OCI-LY1 (cell line): ENCODE measurements around the gene PBXIP1.

Experiments
- H2AFZ ChIP-seq: fragments of 200-600 bp; sonication (generic), shearing (Covaris generic); 2 replicates; pipeline ENCODE4 v1.6.0; 2014; ENCODE audit warnings: antibody characterized with exemption, mild to moderate bottlenecking, low read length
- H3F3A ChIP-seq: fragments of 200-600 bp; sonication (generic), shearing (Covaris generic); 2 replicates; pipeline ENCODE4 v1.6.0; 2014; ENCODE audit warnings: mild to moderate bottlenecking, antibody characterized with exemption, low read length, moderate library complexity; ENCODE audit not compliant: insufficient read depth
- H3K27ac ChIP-seq: fragments of 200-600 bp; sonication (generic); 2 replicates; pipeline ENCODE4 v1.5.1; 2014; ENCODE audit warnings: low read length, mixed run types, mild to moderate bottlenecking, low read depth; ENCODE audit not compliant: poor library complexity, severe bottlenecking
- H3K27me3 ChIP-seq: fragments of 200-600 bp; sonication (generic); 2 replicates; pipeline ENCODE4 v1.6.0; 2014; ENCODE audit warnings: antibody characterized with exemption, mild to moderate bottlenecking, low read length, moderate library complexity; ENCODE audit not compliant: insufficient read depth
- H3K36me3 ChIP-seq: fragments of 200-600 bp; sonication (generic); 2 replicates; pipeline ENCODE4 v1.6.1; 2014; ENCODE audit warnings: mild to moderate bottlenecking, antibody characterized with exemption, low read length, moderate library complexity, mixed read lengths; ENCODE audit not compliant: insufficient read depth
- H3K4me1 ChIP-seq: fragments of 200-600 bp; sonication (generic); 2 replicates; pipeline ENCODE4 v1.5.1; 2014; ENCODE audit warnings: mild to moderate bottlenecking, low read length, moderate library complexity; ENCODE audit not compliant: insufficient read depth, severe bottlenecking
- H3K4me2 ChIP-seq: fragments of 200-600 bp; sonication (generic), shearing (Covaris generic); 2 replicates; pipeline ENCODE4 v1.6.1; 2014; ENCODE audit warnings: low read length
- H3K4me3 ChIP-seq: fragments of 200-600 bp; sonication (generic); 2 replicates; pipeline ENCODE4 v1.5.1; 2014; ENCODE audit warnings: low read length, low read depth, mild to moderate bottlenecking, mixed read lengths; ENCODE audit not compliant: poor library complexity, severe bottlenecking
- H3K79me2 ChIP-seq: fragments of 200-600 bp; shearing (Covaris generic); 2 replicates; pipeline ENCODE4 v1.6.1; 2016; ENCODE audit warnings: mixed run types, low read length, mixed read lengths; ENCODE audit not compliant: insufficient read depth
- H3K9ac ChIP-seq: fragments of 200-600 bp; sonication (generic), shearing (Covaris generic); 2 replicates; pipeline ENCODE4 v1.6.1; 2014; ENCODE audit warnings: mild to moderate bottlenecking, low read length, mixed read lengths
- H3K9me2 ChIP-seq: fragments of 200-600 bp; sonication (generic), shearing (Covaris generic); 2 replicates; pipeline ENCODE4 v1.6.1; 2014; ENCODE audit warnings: low read depth, mild to moderate bottlenecking, low read length, mixed read lengths
- H3K9me3 ChIP-seq: fragments of 200-600 bp; shearing (Covaris generic); 2 replicates; pipeline ENCODE4 v1.6.1; 2014; ENCODE audit warnings: low read length, mixed read lengths
- H4K20me1 ChIP-seq: fragments of 200-600 bp; sonication (generic), shearing (Covaris generic); 2 replicates; pipeline ENCODE4 v1.6.0; 2016; ENCODE audit warnings: mild to moderate bottlenecking, low read length; ENCODE audit not compliant: insufficient read depth
- EZH2 ChIP-seq: fragments of 200-600 bp; sonication (generic), shearing (Covaris generic); IDR thresholded peaks from 2 replicates; pipeline ENCODE4 v1.8.0; 2017; ENCODE audit warnings: borderline replicate concordance, mixed run types, mild to moderate bottlenecking, antibody characterized with exemption, low read length, moderate library complexity, mixed read lengths
- TF ChIP-seq, protein P1 (sequence below): fragments of 200-600 bp; sonication (generic), shearing (Covaris generic); IDR thresholded peaks from 2 replicates; pipeline ENCODE4 v1.5.1; 2017; ENCODE audit warnings: mild to moderate bottlenecking, antibody characterized with exemption, low read length, moderate library complexity, mixed read lengths

The PBXIP1 gene

DNA sequence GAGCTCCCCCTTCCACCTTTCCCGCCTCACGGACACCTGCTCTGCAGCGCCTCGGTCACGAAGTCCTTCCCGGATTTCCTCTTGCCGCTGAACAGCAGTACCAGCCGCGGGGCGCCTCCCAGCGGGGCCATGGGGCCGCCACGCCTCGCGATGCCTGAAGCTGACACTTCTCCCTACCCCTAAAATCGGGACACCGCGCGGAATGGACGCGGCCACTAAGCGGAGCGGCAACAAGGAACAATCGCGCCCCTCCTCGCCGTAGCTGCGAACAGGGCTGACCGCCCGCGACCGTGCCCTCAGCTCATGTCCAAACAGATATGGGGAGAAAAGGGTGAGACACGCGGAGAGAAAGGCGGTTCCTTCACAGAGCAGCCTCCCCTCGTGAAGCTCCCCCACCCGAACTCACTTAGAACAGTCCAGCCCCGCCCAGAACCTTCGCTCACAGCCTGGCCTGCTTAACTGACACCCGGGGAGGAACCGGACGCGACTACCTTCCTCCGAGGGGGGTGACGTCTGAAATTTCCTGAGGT lies 19.3 kb downstream of the PBXIP1 start, which contains the start of gene PMVK:
PMVK (minus strand) TSS at position 165 of the 530 bp plus-strand sequence; CDS start at position 131, 34 bp downstream.
- no peaks in the 10 kb centered on the region for H4K20me1 ChIP-seq
- peak within 1 kb of the TSS; percentile 93 for H3K27ac ChIP-seq
- H3K9me3 ChIP-seq = no peaks in the 10 kb centered on the region
- H3K4me3 ChIP-seq = peak within 1 kb of the TSS; percentile 72
- H3K9ac ChIP-seq = peak within 1 kb of the TSS; percentile 79
- H3K36me3 ChIP-seq = peaks cover 7% of the 10 kb centered on the region; the same call in 1 of the 2 replicates
- H3K27me3 ChIP-seq = no peaks in the 10 kb centered on the region
- no peak within 1 kb of the TSS for H2AFZ ChIP-seq
- no peaks in the 10 kb centered on the region; the same call in 1 of the 2 replicates for H3F3A ChIP-seq
- H3K4me2 ChIP-seq = peak within 1 kb of the TSS; percentile 89
- peaks cover 51% of the 10 kb centered on the region for H3K4me1 ChIP-seq
- no peak for TF ChIP-seq EZH2
- TF ChIP-seq, protein P1, sequence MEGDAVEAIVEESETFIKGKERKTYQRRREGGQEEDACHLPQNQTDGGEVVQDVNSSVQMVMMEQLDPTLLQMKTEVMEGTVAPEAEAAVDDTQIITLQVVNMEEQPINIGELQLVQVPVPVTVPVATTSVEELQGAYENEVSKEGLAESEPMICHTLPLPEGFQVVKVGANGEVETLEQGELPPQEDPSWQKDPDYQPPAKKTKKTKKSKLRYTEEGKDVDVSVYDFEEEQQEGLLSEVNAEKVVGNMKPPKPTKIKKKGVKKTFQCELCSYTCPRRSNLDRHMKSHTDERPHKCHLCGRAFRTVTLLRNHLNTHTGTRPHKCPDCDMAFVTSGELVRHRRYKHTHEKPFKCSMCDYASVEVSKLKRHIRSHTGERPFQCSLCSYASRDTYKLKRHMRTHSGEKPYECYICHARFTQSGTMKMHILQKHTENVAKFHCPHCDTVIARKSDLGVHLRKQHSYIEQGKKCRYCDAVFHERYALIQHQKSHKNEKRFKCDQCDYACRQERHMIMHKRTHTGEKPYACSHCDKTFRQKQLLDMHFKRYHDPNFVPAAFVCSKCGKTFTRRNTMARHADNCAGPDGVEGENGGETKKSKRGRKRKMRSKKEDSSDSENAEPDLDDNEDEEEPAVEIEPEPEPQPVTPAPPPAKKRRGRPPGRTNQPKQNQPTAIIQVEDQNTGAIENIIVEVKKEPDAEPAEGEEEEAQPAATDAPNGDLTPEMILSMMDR = peak; percentile 39; the same call in 1 of the 2 replicates
- no peaks in the 10 kb centered on the region; the same call in 1 of the 2 replicates for H3K79me2 ChIP-seq
- no peaks in the 10 kb centered on the region for H3K9me2 ChIP-seq

DNA sequence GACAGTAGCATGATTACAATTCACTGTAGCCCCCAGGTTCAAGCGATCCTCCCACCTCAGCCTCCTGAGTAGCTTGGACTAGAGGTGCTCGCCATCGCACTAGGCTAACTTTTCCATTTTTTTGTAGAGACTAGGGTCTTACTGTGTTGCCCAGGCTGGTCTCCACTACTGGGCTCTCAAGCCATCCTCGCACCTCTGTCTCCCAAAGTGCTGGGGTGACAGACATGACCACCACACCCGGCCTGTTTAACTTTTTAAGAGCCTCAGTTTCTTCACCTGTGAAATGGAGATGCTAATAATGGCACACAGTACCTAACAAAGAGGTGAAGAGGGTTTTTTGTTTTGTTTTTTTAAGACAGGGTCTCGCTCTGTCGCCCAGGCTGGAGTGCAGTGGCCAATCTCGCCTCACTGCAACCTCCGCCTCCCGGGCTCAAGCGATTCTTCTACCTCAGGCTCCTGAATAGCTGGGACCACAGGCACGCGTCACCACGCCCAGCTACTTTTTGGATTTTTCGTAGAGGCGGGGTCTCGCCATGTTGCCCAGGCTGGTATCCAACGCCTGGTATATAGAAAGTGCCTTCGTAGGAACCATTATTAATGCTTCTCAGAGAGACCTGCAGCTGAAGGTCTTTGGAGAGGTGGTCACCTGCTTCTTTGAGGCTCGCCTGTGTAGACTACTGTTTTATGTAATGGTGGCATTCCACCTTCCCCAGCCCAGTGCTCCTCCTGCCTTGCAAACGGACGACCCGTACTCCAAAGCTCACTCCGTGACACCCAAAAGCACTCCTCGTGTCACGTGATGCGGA lies 19.9 kb downstream of the PBXIP1 start:
- Histone ChIP-seq H2AFZ (no peak overlapping the region), H3K27me3 (no peaks in the 10 kb centered on the region), H3K36me3 (peaks cover 9% of the 10 kb centered on the region; the same call in 1 of the 2 replicates), H3K9ac (peak overlapping the region; percentile 79), H3K9me2 (no peaks in the 10 kb centered on the region), H4K20me1 (no peaks in the 10 kb centered on the region), H3K4me2 (peak overlapping the region; percentile 89), H3K79me2 (no peaks in the 10 kb centered on the region; the same call in 1 of the 2 replicates), H3F3A (no peaks in the 10 kb centered on the region; the same call in 1 of the 2 replicates), H3K4me1 (peaks cover 44% of the 10 kb centered on the region), H3K4me3 (peak overlapping the region; percentile 72), H3K9me3 (no peaks in the 10 kb centered on the region), H3K27ac (peak overlapping the region; percentile 93)
- TF ChIP-seq, protein P1 = no peak
- TF ChIP-seq EZH2 = no peak

GRCh38 chr1:154934358-154934948 lies 21.4 kb downstream of the PBXIP1 start:
- H3K27ac ChIP-seq = no peak overlapping the region
- peaks cover 31% of the 10 kb centered on the region for H3K4me1 ChIP-seq
- peaks cover 14% of the 10 kb centered on the region; the same call in 1 of the 2 replicates for H3K36me3 ChIP-seq
- no peaks in the 10 kb centered on the region; the same call in 1 of the 2 replicates for H3K79me2 ChIP-seq
- H3K9ac ChIP-seq = no peak overlapping the region
- H3F3A ChIP-seq = no peaks in the 10 kb centered on the region; the same call in 1 of the 2 replicates
- H3K27me3 ChIP-seq = no peaks in the 10 kb centered on the region
- H3K4me2 ChIP-seq = no peak overlapping the region
- no peaks in the 10 kb centered on the region for H4K20me1 ChIP-seq
- H3K4me3 ChIP-seq = no peak overlapping the region
- H2AFZ ChIP-seq = no peak overlapping the region
- no peaks in the 10 kb centered on the region for H3K9me3 ChIP-seq
- TF ChIP-seq EZH2 = no peak
- TF ChIP-seq, protein P1 = no peak
- H3K9me2 ChIP-seq = no peaks in the 10 kb centered on the region
